ENCODE measurements around the gene PHF21B.

- TF ChIP-seq POLR2A (IDR thresholded peaks at IDR 0.05) (no peak), CTCF (IDR thresholded peaks at IDR 0.05) (no peak)
These were observed 129.1 kb downstream of the PHF21B start for GRCh38 chr22:44880610-44881290.
